Mammary epithelial cell (primary cell): ENCODE results near the gene CANT1.

ENCODE experiments used
- EZH2 ChIP-seq: IDR thresholded peaks from 2 replicates; pipeline ENCODE4 v1.6.1; 2012; ENCODE audit warnings: low read length, inconsistent platforms, borderline replicate concordance
- TF ChIP-seq, protein P1 (sequence below), 2 donors: IDR thresholded peaks in 1 of 2; conservative IDR thresholded peaks in 1 of 2; 2 replicates each; pipeline ENCODE4 v1.5.1; 2011 to 2012; ENCODE audit warnings: inconsistent platforms in 2 of 2, low read length in 2 of 2, mild to moderate bottlenecking in 2 of 2, control low read depth in 1 of 2, low read depth in 1 of 2; ENCODE audit not compliant: insufficient read depth in 1 of 2; ENCODE audit errors: extremely low read depth in 1 of 2

DNA sequence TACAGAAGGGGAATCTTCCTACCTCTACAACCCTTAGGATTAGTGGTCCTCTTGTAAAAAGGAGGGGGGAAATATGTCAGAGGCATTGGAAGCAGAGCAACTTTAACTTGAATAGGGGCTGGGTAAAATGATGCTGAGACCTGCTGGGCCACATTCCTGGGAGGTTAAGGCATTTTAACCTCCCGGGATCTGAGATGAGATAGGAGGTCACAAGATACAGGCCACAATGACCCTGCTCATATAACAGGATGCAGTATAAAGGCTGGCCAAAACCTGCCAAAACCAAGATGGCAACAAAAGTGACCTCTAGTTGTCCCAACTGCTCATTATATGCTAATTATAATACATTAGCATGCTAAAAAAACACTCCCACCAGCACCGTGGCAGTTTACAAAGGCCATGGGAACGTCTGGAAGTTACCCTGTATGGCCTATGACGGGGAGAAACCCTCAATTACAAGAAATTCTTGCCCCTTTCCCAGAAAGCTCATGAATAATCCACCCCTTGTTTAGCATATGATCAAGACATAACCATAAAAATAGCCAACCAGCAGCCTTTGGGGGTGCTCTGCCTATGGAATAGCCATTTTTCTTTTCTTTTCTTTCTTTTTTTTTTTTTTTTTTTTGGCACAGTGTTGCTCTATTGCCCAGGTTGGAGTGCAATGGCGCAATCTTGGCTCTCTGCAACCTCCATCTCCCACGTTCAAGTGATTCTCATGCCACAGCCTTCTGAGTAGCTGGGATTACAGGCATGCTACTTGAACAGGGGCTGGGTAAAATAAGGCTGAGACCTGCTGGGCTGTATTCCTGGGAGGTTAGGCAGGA is 8.2 kb upstream of the CANT1 start:
- TF ChIP-seq, protein P1, sequence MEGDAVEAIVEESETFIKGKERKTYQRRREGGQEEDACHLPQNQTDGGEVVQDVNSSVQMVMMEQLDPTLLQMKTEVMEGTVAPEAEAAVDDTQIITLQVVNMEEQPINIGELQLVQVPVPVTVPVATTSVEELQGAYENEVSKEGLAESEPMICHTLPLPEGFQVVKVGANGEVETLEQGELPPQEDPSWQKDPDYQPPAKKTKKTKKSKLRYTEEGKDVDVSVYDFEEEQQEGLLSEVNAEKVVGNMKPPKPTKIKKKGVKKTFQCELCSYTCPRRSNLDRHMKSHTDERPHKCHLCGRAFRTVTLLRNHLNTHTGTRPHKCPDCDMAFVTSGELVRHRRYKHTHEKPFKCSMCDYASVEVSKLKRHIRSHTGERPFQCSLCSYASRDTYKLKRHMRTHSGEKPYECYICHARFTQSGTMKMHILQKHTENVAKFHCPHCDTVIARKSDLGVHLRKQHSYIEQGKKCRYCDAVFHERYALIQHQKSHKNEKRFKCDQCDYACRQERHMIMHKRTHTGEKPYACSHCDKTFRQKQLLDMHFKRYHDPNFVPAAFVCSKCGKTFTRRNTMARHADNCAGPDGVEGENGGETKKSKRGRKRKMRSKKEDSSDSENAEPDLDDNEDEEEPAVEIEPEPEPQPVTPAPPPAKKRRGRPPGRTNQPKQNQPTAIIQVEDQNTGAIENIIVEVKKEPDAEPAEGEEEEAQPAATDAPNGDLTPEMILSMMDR (conservative IDR thresholded peaks at IDR 0.05 in 1 of 2, IDR thresholded peaks at IDR 0.05 in 1 of 2; ENCODE audit: extremely low read depth in 1 of 2, insufficient read depth in 1 of 2, low read depth in 1 of 2, low read length in 2 of 2) = no peak
- no peak for TF ChIP-seq EZH2
